H1 (cell line): ENCODE data around the gene EPHB1.

ENCODE experiments used
- CREB1 ChIP-seq: IDR thresholded peaks from 2 replicates; pipeline ENCODE4 v1.6.1; 2012; ENCODE audit warnings: inconsistent platforms
- EGR1 ChIP-seq: IDR thresholded peaks from 2 replicates; pipeline ENCODE4 v1.6.1; 2011; ENCODE audit warnings: low read depth, low read length, borderline replicate concordance

DNA sequence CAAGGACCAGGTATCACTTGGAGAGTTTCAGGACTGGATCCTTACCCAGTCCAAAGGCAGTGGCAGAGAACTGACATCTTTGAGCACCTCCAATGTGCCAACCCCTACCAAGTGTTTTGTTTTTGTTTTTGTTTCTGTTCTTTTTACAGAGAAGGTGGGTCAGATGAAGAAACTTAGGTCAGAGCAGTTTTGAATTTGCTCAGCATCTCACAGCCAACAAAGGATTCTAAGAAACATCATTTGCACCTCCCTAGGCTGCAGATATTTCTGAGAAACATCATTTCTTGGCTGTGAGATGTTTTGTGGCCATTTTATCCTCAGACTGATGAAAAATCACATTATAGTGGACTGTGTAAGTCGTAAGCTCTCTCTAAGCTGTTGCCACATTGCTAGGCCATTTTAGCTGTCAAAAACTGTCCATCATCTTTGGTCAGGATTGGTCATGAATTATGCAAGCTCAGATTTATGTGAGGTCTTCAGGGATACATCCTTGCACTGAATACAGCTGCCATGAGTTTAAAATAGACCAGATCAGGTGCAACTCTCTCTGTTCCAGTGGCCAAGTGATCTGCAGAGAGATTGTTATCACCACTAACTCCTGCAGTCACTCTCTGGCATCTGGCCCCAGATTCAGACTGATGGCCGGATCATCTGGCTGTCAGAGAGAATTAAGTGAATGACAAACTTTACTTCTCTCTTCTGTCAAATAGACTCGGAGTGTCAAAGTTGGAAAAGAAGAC, 341.5 kb downstream of the EPHB1 start:
- TF ChIP-seq EGR1 (no peak), CREB1 (no peak)
